Measurements from ENCODE around the gene WDFY1. TPM values are rescaled to one million over a fixed set of nuclear protein-coding genes. Genes with fewer than 3 reads are reported as not detected.

Gene WDFY1, protein sequence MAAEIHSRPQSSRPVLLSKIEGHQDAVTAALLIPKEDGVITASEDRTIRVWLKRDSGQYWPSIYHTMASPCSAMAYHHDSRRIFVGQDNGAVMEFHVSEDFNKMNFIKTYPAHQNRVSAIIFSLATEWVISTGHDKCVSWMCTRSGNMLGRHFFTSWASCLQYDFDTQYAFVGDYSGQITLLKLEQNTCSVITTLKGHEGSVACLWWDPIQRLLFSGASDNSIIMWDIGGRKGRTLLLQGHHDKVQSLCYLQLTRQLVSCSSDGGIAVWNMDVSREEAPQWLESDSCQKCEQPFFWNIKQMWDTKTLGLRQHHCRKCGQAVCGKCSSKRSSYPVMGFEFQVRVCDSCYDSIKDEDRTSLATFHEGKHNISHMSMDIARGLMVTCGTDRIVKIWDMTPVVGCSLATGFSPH
- 22.0 and 24.8 TPM in 2 replicates for polyA plus RNA-seq (2014; cell fraction: cytosol; rRNA removed)
- polyA plus RNA-seq (2014; cell fraction: nucleus; rRNA removed): 21.0 and 22.1 TPM in 2 replicates

DNA sequence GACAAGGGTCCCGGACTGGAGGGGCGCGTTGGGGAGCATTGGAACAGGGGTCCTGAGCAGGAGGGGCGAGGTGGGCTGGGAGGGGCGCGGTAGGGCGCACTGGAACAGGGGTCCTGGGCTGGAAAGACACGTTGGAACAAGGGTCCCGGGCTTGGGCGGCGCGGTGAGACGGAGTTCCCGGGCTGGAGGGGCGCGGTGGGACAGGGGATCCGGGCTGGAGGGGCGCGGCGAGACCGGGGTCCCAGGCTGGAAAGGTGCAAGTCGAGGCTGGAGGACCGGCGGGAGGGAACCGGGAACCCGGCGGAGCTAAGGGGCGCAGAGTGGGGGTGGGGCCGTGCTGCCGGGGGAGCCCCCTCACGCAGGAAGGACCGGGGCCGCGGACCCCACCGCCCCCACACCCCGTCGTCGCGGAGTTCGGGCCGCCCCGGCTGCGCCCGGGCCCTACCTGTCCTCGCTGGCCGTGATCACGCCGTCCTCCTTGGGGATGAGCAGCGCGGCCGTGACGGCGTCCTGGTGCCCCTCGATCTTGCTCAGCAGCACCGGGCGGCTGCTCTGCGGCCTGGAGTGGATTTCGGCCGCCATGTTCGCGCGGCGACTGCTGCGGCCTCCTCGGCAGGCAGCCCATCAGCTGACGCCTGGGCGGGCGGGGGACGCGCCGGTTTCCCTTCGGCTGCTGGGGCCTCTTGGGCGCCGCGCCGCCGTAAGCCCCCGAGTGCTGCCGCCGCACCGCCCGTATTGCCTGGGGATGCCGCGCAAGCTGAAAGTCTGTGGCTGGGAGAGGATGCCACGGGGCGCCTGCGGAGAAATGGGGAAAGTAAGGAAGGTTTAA, at the start of gene WDFY1:
WDFY1 (minus strand) TSS at position 633 of the 829 bp plus-strand sequence; CDS start at position 582, 51 bp downstream.
- peak; percentile 80 for DNase-seq (ENCODE audit: low spot score)

DNA sequence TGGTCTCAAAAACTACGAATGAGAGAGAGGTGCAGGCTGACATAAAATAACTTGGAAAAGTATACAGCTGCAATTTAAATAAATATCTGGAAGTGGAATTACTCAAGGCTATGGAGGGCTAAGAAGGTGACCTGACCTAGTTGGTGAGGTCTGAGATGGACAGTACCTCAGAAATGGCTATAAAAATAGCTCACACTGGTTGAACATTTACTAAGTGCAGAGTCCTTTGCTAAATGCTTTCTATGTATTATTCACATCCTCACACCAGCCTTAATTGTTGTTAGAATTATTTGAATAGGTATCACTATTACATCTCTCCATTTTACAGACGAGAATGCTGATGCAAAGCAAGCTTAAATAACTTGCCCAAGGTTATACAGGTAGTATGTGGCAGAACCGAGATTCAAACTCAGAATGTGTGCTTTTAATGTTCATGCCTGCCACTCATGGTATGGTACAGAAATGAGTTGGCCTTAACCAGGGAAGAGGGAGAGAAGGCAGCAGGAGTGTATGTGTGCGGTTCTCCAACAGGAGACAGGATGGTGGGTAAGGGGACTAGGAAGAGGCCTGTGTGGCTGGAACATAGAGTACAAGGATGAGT, 49.5 kb upstream of the WDFY1 start:
- no peak for DNase-seq (ENCODE audit: low spot score)

DNA sequence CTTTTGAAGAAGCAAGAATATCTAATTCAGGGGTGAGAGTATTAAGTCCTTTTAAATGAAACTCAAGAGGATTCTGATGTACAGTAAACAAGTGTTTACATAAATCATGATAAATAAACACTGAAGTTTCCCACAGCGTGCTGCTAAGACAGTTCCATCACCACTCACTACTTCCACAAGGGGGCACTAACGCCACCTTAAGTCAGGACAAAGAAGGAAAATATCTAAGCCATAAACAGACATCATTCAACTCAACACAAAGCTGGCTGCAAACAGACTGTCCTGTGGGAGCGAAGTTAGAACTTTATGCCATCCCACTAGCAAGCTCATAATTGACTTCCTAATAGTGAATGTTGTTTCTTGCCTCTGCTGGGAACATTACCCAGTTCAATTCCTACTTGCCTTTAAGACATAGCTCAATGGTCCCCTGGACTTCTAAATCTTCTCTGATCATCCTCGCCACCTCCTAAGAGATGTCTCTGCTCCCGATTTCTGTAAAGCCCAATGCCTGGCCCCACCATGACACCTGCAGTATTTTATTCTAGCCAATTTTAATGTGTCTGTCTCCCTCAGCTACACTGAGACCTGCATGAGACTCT, 48.6 kb upstream of the WDFY1 start:
- peak; percentile 72 for DNase-seq (ENCODE audit: low spot score)

DNA sequence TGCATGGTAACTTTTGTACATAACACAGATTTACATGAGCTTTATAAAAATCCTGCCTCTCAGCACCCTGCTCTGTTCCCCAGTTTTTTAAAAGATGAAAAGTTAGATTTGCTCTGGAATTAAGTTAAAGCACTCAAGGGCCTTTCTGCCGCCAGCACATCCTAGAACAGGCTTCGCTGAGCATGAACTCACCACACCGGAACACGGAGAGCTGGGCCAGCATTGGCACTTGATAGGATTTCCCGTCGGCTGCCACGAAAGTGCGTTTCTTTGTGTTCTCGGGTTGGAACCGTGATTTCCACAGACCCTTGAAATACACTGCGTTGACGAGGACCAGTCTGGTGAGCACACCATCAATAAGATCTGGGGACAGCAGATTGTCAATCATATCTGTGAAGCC, 46.5 kb upstream of the WDFY1 start:
- no peak for DNase-seq (ENCODE audit: low spot score)

DNA sequence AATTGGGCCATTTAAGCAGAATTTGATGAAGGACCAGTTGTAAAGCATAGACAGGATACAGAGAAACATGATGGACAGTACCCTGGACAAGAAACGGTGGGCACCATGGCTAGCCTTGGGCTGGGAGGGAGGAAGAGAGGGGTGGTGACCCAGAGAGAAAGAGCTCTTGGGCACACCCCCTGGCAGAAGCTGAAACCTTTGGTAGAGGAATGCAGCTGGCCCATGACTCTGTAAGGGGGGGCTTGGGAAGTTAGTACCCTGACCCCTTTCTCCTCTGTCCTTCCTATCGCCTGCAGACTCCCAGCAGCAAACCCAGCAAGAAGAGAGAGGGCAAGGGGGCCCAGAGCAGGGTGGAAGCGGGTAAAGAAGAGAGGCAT, 44.7 kb upstream of the WDFY1 start:
- no peak for DNase-seq (ENCODE audit: low spot score)

DNA sequence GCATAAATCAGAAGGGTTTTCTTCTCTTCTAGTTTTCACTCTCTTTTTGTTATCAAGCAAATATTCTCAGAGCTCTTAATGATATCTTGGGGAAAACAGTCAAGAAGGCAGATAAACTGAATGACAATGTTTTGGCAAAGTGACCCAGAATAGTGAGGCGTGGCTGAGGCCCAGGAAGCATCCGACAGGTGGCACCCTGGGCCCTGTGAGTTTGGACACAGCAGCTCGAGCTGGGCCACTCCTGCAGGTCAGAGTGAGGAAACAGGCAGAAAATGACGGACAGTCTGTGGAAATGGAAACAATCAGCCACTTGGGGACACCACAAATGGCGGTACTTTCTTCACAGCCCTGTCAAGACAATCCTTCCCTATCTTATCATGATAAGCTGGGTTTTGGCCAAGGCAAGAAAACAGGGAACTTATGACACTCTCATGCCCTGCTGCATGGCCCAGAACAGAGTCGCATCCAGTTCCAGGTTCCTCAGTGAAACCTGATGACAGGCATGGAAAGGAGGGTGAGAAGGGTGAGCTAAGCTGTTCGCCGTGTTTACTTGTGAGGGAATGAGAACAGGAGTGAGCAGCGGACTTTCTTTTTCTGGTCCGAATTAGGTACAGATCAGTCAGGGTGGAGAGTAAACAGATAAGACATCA, 44.2 kb upstream of the WDFY1 start:
- DNase-seq (ENCODE audit: low spot score): no peak

DNA sequence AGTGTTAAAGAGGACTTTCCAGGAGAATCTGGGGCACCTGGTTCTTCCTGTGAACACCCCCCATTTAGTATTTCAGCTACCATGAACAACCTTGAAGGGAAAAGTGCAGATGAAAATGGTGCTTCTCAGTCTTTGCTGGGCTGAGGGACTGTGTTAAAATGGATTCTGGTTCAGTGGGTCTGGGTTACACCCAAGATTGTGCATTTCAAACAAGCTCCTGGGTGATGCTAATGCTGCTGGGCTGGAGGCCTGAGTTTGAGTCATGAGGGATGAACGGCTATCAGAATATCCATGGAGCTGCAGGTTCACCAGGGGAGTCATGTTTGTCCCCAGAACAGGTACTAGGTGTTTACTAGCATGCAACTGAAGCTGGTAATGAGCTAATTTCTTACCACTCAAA, 36.1 kb upstream of the WDFY1 start:
- DNase-seq (ENCODE audit: low spot score): no peak

DNA sequence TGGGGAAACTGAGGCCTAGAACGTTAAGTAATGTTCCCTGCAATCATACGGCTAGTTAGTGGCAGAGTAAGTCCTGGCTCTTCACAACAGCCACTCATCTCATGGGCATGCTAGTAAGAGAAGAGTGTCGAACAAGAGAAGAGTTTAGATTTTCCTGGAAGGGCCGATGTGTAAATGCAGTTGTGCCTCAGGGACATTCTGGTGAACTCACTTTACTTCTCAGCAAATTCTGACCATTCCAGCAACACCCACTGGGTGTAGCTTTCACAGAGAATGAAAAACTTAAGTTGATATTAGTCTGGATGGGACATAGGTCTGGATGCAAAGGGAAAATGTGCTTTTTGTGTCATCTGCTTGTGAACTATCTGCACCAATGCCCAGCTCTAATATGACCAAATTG, 35.7 kb upstream of the WDFY1 start:
- no peak for DNase-seq (ENCODE audit: low spot score)

DNA sequence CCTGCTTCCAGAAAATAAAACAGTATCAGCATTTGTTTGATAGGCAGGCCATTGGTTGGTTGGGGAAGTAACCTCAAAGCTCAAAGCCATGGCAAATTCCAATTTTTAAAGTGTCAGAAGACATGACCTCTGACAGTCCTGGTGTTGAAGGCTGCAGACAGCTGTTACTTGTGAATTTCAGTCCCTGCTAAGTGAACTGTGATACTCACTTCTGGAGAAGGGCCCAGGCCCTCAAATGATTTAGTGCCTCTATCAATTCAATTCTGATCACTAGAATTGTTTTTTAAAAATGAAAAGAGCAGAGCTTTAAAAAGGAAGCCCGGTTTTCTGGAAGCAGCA, 35.2 kb upstream of the WDFY1 start:
- no peak for DNase-seq (ENCODE audit: low spot score)

DNA sequence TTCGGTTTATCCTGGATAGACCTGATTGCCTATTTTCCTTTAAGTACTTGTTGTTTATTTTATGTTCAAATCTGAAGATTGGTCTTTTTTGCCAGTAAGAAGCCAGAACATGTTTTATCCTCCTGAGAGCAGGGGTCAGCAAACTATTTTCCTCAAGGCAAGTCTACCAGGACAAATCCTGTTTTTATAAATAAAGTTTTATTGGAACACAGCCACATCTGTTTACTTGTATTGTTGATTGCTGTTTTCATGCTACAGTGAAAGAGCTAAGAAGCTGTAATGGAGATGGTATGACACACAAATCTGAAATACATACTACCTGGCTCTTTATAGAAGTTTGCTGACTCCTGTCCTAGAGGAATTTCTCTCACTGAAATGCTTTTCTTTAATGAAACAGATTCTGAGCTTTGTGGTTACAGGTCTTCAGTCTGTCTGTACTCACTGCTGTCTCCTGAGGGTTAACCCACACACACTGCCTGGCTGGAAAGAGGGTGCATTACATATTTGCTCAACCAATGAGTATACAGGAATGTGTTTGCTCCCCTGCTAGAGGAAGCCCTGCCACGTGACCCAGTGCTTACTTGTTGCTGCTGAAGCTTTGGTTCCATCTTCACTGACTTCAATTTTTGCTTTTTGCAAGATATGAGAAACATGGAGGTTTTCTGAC, 34.7 kb upstream of the WDFY1 start:
- DNase-seq (ENCODE audit: low spot score): no peak

DNA sequence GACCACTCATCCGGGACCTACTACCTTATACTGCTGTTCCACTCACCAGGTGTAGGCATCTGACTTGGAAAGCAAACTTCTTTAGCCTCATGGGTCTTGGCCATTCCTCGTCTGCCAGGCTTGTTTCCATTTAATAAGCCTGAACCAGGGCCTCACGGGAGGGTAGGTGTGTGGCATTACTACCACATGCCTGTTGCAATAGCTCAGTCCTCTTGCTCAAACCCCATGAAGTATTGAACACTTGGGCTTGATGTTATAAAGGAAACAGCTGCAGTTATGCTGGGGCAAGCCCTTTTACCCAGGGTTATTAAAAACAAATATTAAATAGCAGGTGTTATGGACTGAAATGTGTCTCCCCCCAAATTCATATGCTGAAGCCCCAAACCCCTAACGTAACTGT, 33.3 kb upstream of the WDFY1 start:
- no peak for DNase-seq (ENCODE audit: low spot score)

DNA sequence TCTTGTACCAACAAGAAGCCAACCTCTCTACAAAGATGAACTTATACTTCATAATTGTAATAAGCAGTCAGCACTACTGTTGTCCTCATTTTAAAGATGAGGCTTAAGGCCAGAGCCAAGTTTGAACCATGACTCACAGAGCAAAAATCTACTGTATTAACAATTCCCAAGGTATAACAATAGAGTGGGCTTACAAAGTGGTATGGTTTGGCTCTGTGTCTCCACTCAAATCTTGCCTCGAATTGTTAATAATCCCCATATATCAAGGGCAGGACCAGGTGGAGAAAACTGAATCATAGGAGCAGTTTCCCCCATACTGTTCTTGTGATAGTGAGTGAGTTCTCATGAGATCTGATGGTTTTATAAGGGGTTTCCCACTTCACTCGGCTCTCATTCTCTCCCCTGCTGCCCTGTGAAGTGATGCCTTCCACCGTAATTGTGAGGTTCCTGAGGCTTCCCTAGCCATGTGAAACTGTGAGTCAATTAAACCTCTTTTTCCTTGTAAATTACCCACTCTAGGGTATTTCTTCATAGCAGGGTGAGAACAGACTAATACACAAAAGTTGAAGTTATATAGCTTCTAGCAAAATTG, 31.6 kb upstream of the WDFY1 start:
- DNase-seq (ENCODE audit: low spot score): no peak

DNA sequence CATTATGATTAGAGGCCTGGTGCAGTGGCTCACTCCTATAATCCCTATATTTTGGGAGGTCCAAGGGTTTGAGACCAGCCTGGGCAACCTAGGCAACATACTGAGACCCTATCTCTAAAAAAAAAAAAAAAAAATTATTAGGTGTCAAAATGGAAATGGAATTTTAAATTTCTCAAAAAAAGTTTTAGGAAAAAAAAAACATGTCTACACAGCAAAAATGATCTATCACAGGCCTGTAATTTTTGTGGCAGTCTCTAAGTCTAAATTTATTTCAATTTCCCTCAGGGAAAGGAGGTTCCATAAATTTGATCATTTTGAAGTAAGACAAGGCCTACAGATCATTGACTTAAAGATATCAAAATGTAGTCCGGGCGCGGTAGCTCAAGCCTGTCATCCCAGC, 28.5 kb upstream of the WDFY1 start:
- no peak for DNase-seq (ENCODE audit: low spot score)

DNA sequence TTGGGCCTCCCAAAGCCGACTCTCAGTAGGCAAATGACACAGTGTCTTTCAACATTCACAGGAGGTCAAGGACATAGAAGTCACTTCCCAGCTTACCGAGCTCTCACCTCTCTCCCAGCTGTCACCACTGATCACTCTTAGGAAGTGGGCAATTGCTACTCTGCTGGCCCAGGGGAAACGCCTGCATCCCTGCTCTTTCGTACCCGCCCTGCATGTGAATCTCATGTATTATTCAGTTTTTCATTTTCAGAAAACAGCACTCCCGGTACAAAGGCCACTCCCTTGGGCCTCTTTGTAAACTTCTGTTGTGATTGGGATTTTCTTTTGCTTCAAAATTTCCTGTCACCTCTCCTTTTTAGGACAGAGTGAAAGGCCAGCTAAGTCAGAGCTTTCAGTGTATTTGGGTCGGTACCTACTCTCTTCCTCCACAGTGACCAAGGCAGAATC, 27.5 kb upstream of the WDFY1 start:
- no peak for DNase-seq (ENCODE audit: low spot score)

DNA sequence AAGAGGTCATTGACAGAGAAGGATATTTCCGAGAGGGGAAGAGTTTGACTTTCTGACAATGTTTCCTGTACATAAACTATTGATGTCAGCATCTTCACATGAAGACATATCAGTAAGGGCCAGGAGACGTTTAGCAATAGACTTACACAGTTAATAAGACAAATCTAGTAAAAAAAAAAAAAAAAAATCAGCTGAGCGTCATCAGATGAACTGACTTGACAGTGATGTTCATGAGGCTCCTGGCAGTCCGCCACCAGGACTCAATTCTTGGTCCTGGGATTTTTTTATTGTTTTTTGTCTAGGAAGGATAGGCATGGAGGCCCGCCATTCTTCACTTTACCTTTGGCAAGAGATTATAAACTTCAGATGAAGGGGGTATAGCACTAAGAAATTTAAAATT, 26.6 kb upstream of the WDFY1 start:
- DNase-seq (ENCODE audit: low spot score): no peak

DNA sequence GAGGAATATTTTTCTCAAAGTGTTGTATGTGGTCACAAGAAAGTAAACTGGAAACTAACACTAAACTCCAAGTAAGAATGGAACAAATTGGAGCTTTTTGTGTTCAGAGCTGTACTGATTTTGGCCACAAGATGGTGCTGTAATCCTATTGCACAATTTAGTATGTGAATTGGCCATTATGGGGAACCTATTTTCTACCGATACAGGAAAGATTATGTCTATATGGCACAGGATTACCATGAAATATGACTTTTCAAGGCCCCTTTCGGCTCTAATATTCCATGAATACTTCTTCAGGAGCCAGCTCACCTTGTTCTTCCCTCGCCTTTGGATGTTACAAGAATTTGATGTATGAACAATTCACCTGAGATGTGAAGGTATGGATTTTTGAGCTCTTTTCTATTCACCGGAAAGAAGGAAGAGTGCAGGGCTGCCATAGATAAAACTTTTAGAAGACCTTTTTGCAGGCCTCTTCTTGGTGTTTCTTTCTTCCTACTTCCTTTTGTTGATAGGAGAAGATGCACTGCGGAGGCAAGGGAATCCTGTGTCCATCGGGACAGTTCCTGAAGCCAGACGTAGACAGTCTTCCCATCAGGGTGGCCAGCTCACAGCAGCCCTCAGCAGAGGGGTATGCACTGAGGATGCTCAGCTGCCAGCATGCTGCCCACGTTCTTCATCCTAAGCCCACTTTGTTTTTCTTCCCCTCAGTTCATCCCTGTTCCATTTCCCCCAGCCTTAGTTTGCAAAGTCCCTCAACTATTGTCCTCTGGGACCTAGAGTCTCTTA, 25.4 kb upstream of the WDFY1 start:
- peak; percentile 49 for DNase-seq (ENCODE audit: low spot score)

DNA sequence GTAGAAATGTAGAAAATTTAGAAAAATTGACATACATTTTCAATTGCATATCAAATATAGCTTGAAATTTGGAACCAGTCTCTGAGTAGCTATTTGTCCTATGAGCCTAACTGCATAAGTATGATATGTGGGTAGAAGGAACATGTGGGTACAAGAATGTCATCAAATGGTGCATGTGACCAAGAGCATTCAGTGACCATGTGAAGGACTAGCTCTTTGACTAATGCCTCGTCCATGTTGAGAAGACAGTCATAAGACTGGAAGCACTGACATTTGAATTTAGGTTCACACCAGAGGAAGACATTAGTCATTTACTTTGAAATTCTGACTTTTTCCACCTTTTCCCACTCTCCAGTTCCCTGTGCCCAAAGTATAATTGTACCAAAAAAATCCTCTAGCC, 24.7 kb upstream of the WDFY1 start:
- no peak for DNase-seq (ENCODE audit: low spot score)

DNA sequence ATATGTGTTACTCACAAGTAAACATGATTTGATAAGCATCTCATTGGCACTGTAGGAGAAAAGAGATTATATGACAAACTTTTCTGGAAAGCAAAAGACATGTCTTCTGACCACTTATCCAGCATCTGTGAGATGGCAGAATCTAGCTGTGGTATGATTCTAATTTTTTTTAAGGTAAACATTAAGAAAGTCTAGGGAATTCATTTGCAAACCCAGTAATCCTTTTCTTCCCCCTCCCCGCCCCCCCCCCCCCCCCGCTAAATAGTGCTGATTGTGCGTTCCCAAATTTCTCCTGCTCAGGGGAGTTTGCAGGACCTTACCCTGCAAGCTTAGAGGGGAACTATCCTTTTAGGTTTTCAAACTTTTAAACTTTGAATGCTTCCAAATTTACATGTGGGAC, 24.2 kb upstream of the WDFY1 start:
- DNase-seq (ENCODE audit: low spot score): no peak

DNA sequence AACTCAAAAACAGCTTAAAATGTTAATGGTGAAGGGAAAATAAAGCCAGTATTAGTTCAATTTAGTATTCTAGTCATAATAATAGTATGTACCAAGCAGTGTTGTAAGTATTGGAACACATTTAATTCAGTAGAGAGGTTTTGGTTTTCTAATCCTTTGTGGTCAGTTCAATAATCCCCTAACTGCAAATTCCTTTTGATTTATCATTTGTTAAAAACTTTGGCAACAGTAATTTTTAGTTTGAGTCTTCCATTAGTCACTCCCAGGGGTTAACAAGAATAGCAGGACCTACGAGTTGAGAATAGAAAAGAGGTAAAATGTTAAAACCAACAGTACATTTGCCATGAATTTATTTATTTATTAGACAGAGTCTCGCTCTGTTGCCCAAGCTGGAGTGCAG, 22.8 kb upstream of the WDFY1 start:
- DNase-seq (ENCODE audit: low spot score): no peak

DNA sequence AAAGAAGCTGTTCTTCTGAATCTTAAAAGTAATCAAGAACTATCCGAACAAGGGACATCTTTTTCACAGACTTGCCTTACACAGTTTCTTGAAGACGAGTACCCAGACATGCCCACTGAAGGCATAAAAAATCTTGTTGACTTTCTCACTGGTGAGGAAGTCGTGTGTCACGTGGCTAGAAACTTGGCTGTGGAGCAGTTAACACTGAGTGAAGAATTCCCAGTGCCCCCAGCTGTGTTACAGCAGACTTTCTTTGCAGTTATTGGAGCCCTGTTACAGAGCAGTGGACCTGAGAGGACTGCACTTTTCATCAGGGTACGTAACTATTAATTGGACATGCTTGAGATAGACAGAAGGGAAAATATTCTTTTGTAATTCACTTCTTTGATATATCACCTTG, 14.6 kb upstream of the WDFY1 start:
- no peak for DNase-seq (ENCODE audit: low spot score)

Data from SK-N-DZ (cell line).